Measurements from ENCODE around the gene SLC2A11. TPM values are rescaled to one million over a fixed set of nuclear protein-coding genes. Genes with fewer than 3 reads are reported as not detected.

The SLC2A11 gene
- total RNA-seq, 1 donor from 2014 or later: 25.3 TPM

DNA sequence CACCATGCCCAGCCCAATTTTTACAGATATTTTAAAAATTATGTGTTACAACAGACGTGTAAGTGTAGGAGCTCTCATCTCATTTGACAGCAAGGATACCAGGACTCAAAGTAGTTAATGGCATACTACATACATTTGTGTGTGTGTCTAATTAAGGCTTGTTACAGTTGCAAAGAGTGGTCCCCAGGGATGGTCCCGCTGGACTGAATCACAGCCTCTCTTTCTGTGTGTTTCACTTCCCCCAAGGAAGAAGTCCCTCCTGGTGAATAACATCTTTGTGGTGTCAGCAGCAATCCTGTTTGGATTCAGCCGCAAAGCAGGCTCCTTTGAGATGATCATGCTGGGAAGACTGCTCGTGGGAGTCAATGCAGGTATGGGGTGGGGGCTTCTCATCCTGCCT lies 17.2 kb downstream of the SLC2A11 start:
- DNase-seq: no peak
- intact Hi-C loops (cut with micrococcal nuclease): no loop called here
- ATAC-seq: no peak

DNA sequence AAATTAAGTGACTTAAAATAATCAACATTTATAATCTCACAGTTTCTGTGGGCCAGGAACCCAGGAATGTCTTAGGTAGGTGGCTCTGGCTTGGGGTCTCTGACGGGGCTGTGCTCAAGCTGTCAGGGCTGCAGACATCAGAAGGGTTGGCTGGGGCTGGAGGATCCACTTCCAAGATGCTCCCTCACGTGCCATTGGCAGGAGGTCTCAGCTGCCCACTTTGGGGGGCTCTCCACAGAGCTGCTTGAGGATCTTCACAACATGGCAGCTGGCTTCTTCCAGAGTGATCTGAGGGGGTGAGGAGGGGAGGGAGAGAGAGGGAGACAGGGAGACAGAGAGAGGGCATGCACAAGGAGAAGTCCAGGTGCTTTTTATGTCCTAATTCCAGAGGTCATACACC lies 18.1 kb downstream of the SLC2A11 start:
- intact Hi-C loops (cut with micrococcal nuclease): no loop called here
- DNase-seq (no peak), ATAC-seq (no peak)

DNA sequence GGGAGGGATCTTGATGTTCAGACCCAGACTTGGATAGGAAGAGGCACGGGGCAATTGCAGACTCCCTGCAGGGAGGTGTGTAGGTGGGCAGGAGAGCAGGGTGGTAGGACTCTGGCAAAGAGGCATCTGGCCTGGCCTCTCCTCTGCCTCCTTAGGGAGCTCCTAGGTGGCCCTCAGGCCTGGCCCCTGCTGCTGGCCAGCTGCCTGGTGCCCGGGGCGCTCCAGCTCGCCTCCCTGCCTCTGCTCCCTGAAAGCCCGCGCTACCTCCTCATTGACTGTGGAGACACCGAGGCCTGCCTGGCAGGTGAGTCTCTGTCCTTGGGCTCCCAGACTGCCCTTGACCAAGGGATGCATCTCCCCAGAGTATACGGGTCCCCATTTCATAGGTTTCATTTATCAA lies 19.9 kb downstream of the SLC2A11 start:
- no peak for DNase-seq
- intact Hi-C loops (cut with micrococcal nuclease): no loop called here
- peak; percentile 5 for ATAC-seq

DNA sequence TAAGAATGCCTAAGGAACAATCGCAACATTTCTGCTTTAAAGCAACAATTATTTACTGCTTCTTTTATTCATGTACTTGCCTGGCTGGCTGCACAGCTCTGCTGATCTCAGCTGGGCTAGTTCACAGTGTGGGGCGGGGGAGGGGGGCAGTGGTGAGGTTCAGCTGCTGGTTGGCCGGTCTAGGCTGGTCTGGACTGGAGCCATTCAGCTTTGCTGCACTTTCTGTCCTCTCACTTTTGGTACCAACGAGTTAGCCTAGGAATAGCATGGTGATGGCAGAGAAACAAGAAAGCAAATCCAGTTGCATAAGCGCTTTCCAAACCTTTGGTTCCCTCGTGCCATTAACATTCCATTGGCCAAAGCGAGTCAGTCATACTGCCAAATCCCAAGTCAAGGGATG lies 20.5 kb downstream of the SLC2A11 start:
- ATAC-seq: peak; percentile 90
- DNase-seq: peak; percentile 62
- intact Hi-C loops (cut with micrococcal nuclease): no loop called here

DNA sequence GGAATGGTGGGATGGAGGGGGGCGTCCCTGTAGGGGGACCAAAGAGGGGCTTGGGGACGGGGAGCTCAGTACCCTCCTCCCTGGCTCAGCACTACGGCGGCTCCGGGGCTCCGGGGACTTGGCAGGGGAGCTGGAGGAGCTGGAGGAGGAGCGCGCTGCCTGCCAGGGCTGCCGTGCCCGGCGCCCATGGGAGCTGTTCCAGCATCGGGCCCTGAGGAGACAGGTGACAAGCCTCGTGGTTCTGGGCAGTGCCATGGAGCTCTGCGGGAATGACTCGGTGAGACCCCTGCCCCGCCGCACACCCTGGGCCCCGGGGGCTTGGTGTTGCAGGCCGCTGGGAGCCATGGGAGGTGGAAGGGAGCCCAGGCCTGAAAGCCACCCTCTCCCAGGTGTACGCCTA lies 24.7 kb downstream of the SLC2A11 start:
- intact Hi-C loops (cut with micrococcal nuclease): no loop called here
- ATAC-seq (no peak), DNase-seq (no peak)

DNA sequence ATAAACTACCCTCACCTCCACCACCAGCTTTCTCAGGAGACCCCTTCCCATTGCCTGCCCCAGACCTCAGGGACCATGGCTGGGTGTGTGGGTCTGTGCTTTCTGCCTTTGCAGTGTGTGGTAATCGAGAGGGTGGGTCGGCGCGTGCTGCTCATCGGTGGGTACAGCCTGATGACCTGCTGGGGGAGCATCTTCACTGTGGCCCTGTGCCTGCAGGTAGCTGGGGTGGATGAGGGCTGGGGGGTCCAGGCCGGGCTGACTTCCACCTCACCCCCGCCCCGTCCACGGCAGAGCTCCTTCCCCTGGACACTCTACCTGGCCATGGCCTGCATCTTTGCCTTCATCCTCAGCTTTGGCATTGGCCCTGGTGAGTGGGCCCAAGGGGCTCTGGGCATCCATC lies 26.0 kb downstream of the SLC2A11 start:
- ATAC-seq (no peak), DNase-seq (no peak)
- intact Hi-C loops (cut with micrococcal nuclease): no loop called here

DNA sequence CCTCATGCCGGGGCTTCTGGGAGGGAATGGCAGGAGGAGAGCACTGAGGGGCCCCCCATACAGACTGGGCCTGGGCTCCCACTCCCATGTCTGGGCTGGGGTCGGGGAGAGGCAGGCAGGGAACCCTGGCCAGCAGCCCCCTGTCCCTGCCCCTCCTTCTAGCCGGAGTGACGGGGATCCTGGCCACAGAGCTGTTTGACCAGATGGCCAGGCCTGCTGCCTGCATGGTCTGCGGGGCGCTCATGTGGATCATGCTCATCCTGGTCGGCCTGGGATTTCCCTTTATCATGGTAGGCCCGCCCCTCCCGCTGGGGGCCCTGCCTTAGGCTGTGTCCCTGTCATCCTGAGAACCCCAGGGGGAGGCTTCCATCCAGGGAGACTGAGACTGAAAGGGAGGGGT lies 26.5 kb downstream of the SLC2A11 start:
- DNase-seq: no peak
- intact Hi-C loops (cut with micrococcal nuclease): no loop called here
- ATAC-seq: no peak

DNA sequence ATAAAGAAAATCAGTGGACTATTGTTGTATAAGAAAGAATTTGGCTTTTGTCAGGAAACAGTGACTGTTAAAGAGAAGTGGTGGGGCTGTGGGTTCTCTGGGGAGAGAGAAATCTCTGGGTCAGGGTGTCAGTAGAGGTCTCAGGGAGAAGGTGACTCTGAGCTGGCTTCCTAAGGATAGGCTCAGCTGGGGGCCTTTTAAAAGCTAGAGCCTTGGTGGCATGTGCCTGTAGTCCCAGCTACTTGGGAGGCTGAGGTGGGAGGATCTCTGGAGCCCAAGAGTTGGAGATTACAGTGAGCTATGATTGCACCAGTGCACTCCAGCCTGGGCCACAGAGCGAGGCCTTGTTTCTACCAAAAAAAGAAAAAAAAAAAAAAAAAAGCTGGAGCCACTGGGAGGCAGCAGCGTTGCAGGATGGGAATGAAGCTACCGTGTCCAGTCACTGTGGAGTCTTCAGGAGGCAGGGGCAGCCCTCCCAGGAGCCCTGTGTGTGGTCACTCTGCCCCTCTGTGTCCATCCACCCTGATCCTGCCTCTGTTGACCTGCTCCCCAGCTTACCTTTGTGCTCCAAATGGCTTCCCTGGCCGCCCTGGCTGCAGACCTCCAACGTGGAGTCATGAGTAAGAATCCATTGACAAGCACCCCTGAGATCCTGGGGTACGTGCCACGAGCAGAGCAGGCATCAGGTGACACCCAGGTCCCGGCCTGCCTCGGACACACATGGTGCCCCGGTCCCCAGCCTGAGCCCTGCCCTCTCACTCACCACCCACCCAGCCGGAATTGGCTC lies 31.1 kb downstream of the SLC2A11 start:
- DNase-seq (no peak), ATAC-seq (peak; percentile 3)
- intact Hi-C loops (cut with micrococcal nuclease): no loop called here

DNA sequence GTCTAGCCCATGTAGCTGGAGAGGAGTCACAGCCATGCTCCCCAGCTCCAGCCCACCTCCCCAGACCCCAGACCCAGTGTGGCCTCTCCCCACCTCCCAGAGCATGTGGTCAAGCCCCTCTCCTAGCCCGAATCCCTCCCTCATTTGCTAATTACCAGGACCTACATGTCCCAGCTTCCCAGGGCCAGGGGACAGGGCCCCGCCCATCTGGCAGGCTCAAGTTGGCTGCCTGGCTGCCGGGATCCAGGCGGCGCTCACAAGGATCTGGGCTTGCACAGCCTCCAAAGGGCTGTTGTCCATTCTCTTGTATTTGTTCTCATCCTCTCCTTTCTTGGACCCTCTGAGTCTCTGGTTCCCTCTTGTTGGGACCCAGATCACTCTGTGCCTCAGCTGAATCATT lies 31.9 kb downstream of the SLC2A11 start:
- intact Hi-C loops (cut with micrococcal nuclease): no loop called here
- ATAC-seq (no peak), DNase-seq (peak; percentile 60)

DNA sequence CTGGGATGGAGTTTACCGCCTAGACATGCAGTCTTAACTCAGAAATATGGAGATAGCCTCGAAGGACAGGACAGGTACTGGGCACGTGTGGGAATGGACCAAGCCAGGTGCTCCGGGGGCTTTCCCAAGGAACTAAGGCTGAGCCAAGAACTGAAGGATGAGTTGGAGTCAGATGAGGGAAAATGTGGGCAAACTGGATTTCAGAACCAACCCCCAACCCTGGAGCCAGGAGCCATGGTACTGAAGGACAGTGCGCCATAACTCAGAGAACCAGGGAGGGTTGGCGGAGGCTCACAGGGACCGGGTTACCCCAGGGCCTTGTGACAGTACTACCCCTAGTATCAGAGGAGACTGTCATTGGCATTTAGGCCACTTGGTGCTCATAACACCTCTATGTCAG lies 34.1 kb downstream of the SLC2A11 start:
- no peak for DNase-seq
- intact Hi-C loops (cut with micrococcal nuclease): no loop called here
- no peak for ATAC-seq

DNA sequence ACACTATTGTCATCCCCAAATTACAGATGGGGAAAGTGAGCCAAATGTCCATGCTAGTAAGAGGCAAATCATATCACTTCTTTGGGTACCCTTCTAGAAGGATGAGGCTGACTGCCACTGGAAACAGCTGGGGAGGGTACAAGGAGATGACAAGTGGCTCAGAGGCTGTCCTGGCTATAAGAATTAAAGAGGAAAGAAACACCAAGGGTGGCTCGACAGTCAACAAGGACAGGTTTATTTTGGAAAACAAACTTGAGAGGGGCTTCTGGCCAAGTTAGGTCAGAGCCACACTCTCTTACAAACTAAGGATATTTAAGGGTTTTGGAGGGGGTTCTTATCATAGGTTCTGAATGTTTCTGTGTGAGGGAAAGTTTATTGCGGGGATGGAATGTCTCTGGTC lies 34.5 kb downstream of the SLC2A11 start:
- intact Hi-C loops (cut with micrococcal nuclease): no loop called here
- ATAC-seq (no peak), DNase-seq (no peak)

DNA sequence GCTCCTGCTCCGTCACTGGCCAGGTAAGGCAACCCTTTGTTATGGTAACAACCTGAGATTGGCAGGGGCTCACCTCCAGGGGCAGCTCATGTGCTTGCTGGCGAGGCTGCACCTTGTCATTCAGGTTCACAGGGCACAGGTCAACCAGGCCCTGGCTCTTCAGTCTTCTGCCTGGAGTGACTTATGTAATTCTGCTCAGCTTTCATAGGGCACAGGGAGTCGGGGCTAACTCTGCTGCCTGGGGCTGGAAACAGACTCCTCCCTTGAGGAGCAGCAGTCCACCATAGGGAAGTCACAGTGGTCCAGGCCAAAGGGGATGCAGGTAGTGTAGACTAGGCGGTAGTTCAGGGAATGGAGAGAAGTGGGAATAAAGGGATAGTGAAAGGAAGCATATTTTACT lies 35.0 kb downstream of the SLC2A11 start:
- intact Hi-C loops (cut with micrococcal nuclease): no loop called here
- DNase-seq: no peak
- no peak for ATAC-seq

DNA sequence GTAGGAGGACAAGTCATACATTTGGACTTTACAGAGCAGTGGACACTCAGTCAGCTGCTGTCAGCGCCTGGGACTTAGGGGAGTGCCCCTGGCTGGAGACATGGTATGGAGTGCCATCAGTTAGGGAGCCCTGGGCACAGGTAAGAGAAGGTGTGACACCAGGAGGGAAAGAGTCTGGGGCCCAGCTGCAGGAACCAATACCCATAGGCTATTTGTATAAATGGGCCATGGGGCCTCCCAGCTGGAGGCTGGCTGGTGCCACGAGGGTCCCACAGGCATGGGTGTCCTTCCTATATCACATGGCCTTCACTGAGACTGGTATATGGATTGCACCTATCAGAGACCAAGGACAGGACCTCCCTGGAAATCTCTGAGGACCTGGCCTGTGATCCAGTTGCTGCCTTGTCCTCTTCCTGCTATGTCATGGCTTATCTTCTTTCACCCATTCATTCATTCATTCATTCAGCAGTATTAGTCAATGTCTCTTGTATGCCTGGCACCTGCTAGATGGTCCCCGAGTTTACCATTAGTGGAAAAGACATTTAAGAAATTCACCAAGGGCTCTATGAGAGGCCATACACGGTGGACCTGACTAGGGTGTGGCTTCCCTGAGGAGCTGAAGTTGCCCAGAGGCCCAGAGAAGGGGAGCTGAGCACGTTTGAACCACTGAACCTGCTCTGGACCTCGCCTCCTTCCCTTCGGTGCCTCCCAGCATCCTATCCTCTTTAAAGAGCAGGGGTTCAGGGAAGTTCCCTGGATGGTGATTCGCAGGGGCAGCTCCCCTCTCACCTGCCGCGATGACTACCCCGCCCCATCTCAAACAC lies 35.7 kb downstream of the SLC2A11 start:
- ATAC-seq (no peak), DNase-seq (no peak)

DNA sequence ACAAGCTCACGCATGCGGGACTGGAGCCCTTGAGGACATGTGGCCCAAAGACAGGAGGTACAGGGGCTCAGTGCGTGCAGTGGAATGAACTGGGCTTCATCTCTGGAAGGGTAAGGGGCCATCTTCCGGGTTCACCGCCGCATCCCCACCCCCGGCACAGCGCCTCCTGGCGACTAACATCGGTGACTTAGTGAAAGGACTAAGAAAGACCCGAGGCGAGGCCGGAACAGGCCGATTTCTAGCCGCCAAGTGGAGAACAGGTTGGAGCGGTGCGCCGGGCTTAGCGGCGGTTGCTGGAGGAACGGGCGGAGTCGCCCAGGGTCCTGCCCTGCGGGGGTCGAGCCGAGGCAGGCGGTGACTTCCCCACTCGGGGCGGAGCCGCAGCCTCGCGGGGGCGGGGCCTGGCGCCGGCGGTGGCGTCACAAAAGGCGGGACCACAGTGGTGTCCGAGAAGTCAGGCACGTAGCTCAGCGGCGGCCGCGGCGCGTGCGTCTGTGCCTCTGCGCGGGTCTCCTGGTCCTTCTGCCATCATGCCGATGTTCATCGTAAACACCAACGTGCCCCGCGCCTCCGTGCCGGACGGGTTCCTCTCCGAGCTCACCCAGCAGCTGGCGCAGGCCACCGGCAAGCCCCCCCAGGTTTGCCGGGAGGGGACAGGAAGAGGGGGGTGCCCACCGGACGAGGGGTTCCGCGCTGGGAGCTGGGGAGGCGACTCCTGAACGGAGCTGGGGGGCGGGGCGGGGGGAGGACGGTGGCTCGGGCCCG lies 36.5 kb downstream of the SLC2A11 start, which contains the start of gene MIF:
Gene MIF (plus strand): TSS at position 439 of the 765 bp plus-strand sequence. CDS start 92 bp downstream, at position 531.
- intact Hi-C loops (cut with micrococcal nuclease): no loop called here
- DNase-seq: peak; percentile 97
- ATAC-seq: peak; percentile 93

More for the DNA sequence above, 35.7 kb downstream of the SLC2A11 start:
- intact Hi-C loops (cut with micrococcal nuclease): no loop called here

DNA sequence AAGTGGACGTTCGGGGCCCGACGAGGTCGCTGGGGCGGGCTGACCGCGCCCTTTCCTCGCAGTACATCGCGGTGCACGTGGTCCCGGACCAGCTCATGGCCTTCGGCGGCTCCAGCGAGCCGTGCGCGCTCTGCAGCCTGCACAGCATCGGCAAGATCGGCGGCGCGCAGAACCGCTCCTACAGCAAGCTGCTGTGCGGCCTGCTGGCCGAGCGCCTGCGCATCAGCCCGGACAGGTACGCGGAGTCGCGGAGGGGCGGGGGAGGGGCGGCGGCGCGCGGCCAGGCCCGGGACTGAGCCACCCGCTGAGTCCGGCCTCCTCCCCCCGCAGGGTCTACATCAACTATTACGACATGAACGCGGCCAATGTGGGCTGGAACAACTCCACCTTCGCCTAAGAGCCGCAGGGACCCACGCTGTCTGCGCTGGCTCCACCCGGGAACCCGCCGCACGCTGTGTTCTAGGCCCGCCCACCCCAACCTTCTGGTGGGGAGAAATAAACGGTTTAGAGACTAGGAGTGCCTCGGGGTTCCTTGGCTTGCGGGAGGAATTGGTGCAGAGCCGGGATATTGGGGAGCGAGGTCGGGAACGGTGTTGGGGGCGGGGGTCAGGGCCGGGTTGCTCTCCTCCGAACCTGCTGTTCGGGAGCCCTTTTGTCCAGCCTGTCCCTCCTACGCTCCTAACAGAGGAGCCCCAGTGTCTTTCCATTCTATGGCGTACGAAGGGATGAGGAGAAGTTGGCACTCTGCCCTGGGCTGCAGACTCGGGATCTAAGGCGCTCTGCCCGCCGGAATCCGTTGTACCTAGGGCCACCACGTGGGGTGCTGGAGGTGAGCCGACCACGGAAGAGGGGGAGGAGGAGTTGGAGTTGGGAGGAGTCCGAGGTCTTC lies 37.3 kb downstream of the SLC2A11 start:
- peak; percentile 54 for ATAC-seq
- peak; percentile 75 for DNase-seq
- intact Hi-C loops (cut with micrococcal nuclease): no loop called here

DNA sequence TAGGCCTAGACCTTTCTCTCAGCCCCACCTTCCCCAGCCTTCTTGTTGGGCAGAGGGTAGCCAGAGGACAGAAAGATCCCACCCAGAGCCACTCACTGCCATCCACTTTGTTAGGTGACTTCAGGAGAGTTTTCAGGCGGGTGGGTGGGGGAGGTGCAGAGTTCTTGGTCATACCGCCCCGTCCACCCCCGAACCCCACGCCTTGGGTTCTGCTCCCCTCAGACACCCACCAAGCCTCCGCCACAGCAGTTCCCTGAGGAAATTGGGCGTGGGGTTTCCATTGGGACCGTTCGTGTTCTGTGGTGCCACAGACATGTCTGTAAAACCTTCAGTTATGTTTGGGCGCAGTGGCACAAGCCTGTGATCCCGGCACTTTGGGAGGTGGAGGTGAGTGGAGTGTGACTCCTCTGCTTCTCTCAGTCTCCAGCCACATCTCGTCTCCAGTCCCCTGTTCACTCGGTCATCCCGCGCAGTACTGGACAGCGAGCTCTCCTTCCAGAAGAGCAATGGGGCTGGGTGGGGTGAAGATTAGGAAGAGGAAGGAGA lies 38.0 kb downstream of the SLC2A11 start:
- ATAC-seq (no peak), DNase-seq (no peak)
- intact Hi-C loops (cut with micrococcal nuclease): no loop called here

DNA sequence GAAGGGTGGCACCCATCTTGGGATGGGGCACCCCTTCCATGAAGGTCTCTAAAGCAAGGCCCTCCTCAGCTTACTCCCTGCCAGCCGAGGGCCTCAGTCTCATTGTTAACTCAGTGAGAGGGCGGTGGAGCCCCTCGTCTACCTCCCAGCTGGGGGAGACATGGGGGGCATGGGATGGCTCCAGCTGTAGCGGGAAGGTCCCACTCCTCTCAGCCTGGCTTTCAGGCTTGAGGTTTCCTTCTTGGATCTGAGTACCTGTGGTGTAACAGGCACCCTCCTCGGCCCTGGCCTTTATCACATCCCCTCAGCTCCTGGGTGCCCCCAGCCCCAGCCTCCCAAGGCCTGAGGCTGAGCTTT lies 38.5 kb downstream of the SLC2A11 start:
- ATAC-seq (no peak), DNase-seq (no peak)
- intact Hi-C loops (cut with micrococcal nuclease): no loop called here

DNA sequence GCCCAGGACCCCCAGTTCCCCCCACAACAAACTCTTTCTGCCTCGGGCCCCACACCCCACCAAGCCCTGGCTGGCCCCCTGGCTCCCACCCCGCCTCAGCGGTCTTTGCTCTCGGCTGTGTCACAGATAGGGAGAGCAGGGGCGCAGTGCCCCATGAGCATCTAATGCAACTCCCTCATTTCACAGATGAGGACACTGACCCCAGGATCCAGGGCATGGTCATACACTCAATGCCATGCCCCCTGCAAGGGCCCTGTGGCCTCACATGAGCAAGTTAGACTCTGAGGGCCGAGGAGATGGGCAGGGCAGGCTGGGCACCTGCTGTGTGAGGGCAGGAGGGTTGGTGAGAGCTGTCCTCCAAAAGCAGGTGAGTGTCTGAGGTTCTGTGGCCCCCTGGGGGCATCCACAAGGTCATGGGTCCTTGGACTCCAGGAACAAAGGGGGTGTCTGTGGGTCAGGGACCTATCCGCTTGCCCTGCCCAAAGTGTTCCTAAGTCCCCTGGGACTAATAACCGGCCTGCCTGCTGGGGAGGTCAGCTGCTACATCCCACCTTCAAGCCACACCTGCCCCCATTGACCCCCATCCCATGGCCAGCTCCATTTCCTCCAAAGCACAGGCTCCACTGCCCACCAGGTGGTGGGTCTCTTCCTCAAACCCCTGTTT lies 39.0 kb downstream of the SLC2A11 start:
- intact Hi-C loops (cut with micrococcal nuclease): no loop called here
- ATAC-seq (no peak), DNase-seq (no peak)
